Activated naive CD4-positive, alpha-beta T cell treated with anti-CD3 and anti-CD28 coated beads, Interleukin-2, amount 10 ng/mL, durations not matched to agents 7 days and 5 days (primary cell): Measurements from ENCODE around the gene NOSIP.
A peak's percentile ranks its signal among the peaks of the same experiment; 100 is the strongest.

Experiments used
- CTCF ChIA-PET: fragments of 350-600 bp; sonication (Branson Sonifier 250); formaldehyde crosslinking; loops from one replicate; lab custom pipeline; 2021; ENCODE audit warnings: antibody characterized with exemption; lab: Charles Lee
- DNase-seq: peaks from one replicate; pipeline ENCODE4 v3.0.0-alpha.2; 2020
- H3K27ac Mint-ChIP-seq: one replicate; pipeline ENCODE4 v1.8.0; 2021; ENCODE audit warnings: mild to moderate bottlenecking, moderate library complexity, mixed read lengths
- H3K27me3 Mint-ChIP-seq: one replicate; pipeline ENCODE4 v1.8.0; 2021; ENCODE audit warnings: mild to moderate bottlenecking, mixed read lengths
- H3K36me3 Mint-ChIP-seq: one replicate; pipeline ENCODE4 v1.8.0; 2021; ENCODE audit warnings: mixed read lengths
- H3K4me1 Mint-ChIP-seq: one replicate; pipeline ENCODE4 v1.8.0; 2021; ENCODE audit warnings: mixed read lengths
- H3K4me3 Mint-ChIP-seq: one replicate; pipeline ENCODE4 v1.8.0; 2021; ENCODE audit warnings: mild to moderate bottlenecking, moderate library complexity, mixed read lengths
- H3K9me3 Mint-ChIP-seq: one replicate; pipeline ENCODE4 v1.8.0; 2021; ENCODE audit warnings: mixed read lengths

NOSIP gene

DNA sequence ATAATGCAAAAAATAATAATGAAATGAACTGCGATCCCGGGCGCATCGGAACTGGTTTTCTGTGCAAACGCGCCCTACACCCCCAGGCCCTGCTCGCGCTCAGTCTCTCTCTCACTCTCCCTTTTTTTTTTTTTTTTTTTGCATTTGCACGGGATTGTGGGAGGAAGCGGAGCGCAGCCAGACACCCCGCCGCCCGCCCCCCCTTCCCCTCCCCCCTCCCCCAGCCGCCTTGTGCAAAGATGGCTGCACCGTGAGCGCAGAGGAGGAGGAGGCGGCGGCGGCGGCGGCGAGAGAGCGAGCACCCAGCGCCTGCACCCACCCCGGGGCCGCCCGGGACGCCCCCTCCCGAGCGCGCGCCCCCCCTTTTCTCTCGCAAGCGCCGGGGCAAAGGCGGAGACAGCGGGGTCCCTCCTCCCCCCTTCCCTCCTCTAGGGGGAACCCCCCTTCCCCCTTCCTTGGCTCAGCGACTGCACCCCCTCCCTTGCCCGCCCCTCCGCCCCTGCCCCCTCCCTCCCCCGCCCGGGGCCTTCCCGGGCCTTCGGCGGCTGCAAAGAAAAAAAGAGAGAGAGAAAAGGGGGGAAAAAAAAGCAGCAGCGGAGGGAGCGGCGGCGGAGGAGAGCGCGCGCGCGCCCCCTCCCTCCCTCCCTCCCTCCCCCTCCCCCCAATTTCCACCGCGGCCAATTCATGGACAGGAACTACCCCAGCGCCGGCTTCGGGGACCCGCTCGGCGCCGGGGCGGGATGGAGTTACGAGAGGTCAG, 10.8 kb upstream of the NOSIP start, which contains the start of gene PRR12:
PRR12 (plus strand) TSS at position 212 of the 760 bp plus-strand sequence; CDS start at position 685, 473 bp downstream.
- H3K27me3 Mint-ChIP-seq: peaks cover 32% of the 10 kb centered on the region

DNA sequence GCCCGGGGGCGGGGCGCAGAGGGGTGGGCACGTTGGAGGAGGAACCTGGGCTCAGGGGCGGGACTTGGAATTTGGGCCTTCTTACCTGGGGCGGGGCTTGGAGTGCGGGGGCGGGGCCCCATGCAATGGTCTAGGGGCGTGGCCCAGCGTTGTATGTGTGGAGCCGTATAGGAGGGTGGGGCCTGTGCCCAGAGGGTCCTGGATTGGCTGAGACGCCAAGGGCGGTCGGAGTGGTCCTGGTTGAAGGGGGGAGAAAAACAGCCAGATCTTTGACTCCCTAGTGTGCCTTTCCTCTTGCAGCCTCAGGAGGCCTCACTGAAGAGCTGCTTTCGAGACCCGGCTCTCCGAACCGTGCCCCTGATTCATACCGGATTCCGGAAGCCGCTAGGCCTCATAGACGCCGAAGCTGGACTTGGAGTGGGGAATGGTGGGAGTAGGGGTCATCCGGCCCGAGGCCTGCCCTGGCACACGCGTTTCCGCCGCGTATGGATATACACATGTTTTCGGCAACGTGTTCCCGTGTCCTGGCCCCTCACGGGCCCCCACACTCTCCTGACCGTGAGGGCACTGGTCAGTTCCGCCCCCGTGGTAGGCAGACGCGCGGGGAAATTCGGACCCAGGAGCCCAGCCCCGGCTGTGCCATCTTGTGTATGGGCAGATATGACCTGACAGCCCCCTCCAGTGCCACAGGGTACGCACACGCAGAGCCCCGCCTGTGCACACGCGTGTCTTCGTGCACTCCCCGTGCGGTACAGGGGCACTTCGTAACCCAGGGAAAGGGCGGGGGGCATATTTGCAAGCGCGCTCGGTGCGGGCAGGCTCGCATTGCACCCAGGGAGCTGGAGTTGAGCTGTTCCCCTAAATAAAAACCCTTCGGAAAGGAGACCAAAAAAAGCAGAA, 10.0 kb upstream of the NOSIP start:
- Mint-ChIP-seq H3K4me3 (peak overlapping the region; percentile 91), H3K27ac (peak overlapping the region; percentile 96), H3K4me1 (peaks cover 40% of the 10 kb centered on the region), H3K9me3 (no peaks in the 10 kb centered on the region), H3K36me3 (peaks cover 13% of the 10 kb centered on the region), H3K27me3 (peaks cover 35% of the 10 kb centered on the region)
- peak; percentile 97 for DNase-seq
- CTCF ChIA-PET: no interaction called here

More for the DNA sequence above, 10.8 kb upstream of the NOSIP start, which contains the start of gene PRR12:
- Mint-ChIP-seq H3K4me1 (peaks cover 40% of the 10 kb centered on the region), H3K27ac (peak within 1 kb of the TSS; percentile 96), H3K36me3 (peaks cover 13% of the 10 kb centered on the region), H3K9me3 (no peaks in the 10 kb centered on the region), H3K4me3 (peak within 1 kb of the TSS; percentile 91)
- CTCF ChIA-PET: no interaction called here
- peak; percentile 81 for DNase-seq

DNA sequence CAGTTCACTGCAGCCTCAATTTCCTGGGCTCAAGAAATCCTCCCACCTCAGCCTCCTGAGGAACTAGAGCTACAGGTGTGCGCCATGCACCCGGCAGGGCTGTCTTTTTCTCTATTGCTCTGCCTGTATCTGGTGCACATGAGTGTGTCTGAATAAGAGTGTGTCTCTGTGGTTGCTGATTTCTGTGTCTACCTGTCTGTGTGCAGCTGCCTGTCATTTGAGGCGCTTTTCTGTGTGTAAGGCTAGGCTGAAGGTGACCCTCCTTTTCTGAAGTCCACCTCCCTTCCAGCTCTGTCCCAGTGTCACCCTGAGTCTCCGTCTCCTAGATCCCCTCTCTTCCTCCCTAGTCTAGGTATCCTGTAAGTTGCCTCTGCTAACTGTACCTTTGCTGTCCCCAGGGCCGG, 9.1 kb upstream of the NOSIP start:
- no peaks in the 10 kb centered on the region for H3K9me3 Mint-ChIP-seq
- H3K4me1 Mint-ChIP-seq: peaks cover 38% of the 10 kb centered on the region
- no peak for DNase-seq
- H3K27ac Mint-ChIP-seq: no peak overlapping the region
- no peak overlapping the region for H3K4me3 Mint-ChIP-seq
- CTCF ChIA-PET: no interaction called here
- peaks cover 40% of the 10 kb centered on the region for H3K27me3 Mint-ChIP-seq
- peaks cover 11% of the 10 kb centered on the region for H3K36me3 Mint-ChIP-seq

DNA sequence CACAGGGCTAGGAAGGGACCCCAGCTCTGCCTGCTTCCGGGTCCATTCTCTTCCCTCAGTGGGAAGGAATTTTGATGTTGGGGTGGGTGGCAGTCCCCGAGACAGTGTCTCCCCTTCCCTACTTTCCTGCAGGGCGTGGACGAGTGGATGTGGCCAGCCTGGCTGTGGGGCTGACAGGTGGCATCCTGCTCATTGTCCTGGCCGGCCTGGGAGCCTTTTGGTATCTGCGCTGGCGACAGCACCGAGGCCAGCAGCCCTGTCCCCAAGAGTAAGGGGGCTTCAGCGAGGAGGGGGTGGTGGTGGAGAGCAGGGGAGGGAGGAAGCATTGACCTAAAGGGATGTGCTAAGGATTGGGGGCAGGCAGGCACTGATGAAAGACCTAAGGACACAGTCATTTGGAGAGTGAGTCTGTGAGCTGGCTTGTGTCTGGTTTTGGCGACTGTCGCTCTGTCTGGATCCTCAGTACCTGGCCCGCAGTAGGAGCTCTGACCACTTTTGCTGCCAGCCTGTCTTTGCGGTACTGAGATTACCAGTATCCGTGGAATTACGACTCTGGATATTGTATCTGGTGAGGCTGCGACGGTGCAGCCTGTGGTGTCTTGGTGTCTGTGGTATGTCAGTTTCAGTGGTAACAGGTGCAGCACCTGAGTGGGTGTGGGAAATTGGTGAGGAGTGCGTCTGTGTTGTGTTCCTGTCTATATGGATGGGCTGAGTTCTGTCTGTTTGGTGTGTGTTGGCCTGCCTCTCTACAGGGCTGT, 8.2 kb upstream of the NOSIP start:
- H3K4me1 Mint-ChIP-seq: peaks cover 29% of the 10 kb centered on the region
- H3K4me3 Mint-ChIP-seq: no peak overlapping the region
- no peak overlapping the region for H3K27ac Mint-ChIP-seq
- CTCF ChIA-PET: no interaction called here
- no peaks in the 10 kb centered on the region for H3K9me3 Mint-ChIP-seq
- peaks cover 40% of the 10 kb centered on the region for H3K27me3 Mint-ChIP-seq
- DNase-seq: peak; percentile 52
- peaks cover 2% of the 10 kb centered on the region for H3K36me3 Mint-ChIP-seq

DNA sequence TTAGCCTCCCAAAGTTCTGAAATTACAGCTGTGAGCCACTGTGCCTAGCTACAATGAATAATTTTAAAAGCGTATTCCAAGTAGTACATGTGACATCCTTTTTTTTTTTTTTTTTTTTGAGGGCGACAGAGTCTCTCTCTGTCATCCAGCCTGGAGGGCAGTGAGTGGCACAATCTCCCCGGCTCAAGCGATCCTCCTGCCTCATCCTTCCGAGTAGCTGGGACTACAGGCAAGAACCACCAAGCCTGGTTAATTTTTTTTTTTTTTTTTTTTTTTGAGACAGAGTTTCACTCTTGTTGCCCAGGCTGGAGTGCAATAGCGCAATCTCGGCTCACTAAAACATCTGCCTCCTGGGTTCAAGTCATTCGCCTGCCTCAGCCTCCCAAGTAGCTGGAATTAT, 6.9 kb upstream of the NOSIP start:
- peaks cover 18% of the 10 kb centered on the region for H3K4me1 Mint-ChIP-seq
- H3K36me3 Mint-ChIP-seq: no peaks in the 10 kb centered on the region
- H3K27ac Mint-ChIP-seq: no peak overlapping the region
- DNase-seq: no peak
- no peak overlapping the region for H3K4me3 Mint-ChIP-seq
- H3K27me3 Mint-ChIP-seq: peaks cover 45% of the 10 kb centered on the region
- H3K9me3 Mint-ChIP-seq: no peaks in the 10 kb centered on the region
- CTCF ChIA-PET: no interaction called here

DNA sequence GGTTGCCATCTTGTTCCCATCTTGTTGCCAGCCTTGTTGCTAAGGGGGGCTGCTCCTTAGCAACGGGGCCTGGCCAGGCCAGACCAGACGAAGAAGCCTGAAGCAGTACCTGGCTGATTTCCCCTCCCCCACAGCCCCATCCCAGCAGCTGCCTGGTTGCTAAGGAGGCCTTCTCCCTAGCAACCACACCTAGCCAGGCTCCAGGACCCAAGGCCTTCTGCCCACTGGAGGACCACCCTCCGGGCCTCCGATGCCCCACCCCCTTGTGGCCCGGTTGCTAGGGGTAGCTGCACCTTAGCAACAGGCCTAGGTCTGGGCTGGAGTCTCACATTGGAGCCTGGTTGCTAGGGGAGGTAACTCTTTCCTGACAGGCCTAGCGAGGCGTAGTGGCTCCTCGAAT, 4.7 kb upstream of the NOSIP start:
- Mint-ChIP-seq H3K9me3 (no peaks in the 10 kb centered on the region), H3K27ac (no peak overlapping the region), H3K4me1 (peaks cover 23% of the 10 kb centered on the region), H3K27me3 (peaks cover 44% of the 10 kb centered on the region), H3K36me3 (peaks cover 2% of the 10 kb centered on the region), H3K4me3 (no peak overlapping the region)
- no peak for DNase-seq
- CTCF ChIA-PET: no interaction called here

DNA sequence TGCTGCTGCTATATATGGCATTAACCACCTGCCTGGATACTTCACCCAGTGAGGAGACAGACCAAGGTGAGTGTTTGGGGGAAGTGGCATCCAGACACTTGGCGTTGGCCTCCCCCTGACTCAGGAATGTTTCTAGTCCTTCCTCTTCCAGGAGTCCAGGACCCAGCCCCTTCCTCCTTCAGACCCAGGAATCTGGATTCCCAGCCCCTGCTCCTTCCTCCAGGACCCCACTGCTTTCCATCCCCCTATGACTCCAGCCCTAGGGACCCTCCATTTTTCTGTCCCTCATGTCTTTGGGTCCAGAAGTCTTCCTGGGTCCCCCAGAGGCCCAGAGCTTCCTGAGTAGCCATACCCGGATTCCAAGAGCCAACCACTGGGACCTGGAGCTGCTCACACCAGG, 2.9 kb upstream of the NOSIP start:
- DNase-seq: no peak
- Mint-ChIP-seq H3K36me3 (peaks cover 2% of the 10 kb centered on the region), H3K4me3 (no peak overlapping the region), H3K27ac (no peak overlapping the region), H3K27me3 (peaks cover 29% of the 10 kb centered on the region), H3K9me3 (no peaks in the 10 kb centered on the region), H3K4me1 (peaks cover 24% of the 10 kb centered on the region)
- CTCF ChIA-PET: interaction anchor here (0.6 kb wide), 1 partner anchor 90 kb away, joined by 3 read pairs; no protein-coding TSS in a partner anchor

- CTCF ChIA-PET: interaction anchor here (1.0 to 1.5 kb wide), 4 partner anchors 11 to 100 kb away, joined by 3 to 8 read pairs (median 4); no protein-coding TSS in a partner anchor
- H3K27me3 Mint-ChIP-seq: peaks cover 13% of the 10 kb centered on the region
Measured at GRCh38 chr19:49581007-49581508, 702 bp upstream of the NOSIP start, which contains the start of gene PRRG2. Gene PRRG2 (plus strand): TSS chr19:49581316. CDS start chr19:49583220, 1,904 bp downstream.

GRCh38 chr19:49579947-49580263, 451 bp downstream of the NOSIP start:
- H3K36me3 Mint-ChIP-seq: peaks cover 14% of the 10 kb centered on the region
- H3K4me1 Mint-ChIP-seq: peaks cover 39% of the 10 kb centered on the region
- H3K9me3 Mint-ChIP-seq: no peaks in the 10 kb centered on the region
- no peak for DNase-seq
- peak overlapping the region; percentile 81 for H3K27ac Mint-ChIP-seq
- H3K27me3 Mint-ChIP-seq: peaks cover 6% of the 10 kb centered on the region
- peak overlapping the region; percentile 87 for H3K4me3 Mint-ChIP-seq
- CTCF ChIA-PET: interaction anchor here (0.6 to 1.5 kb wide), 7 partner anchors 66 to 230 kb away, joined by 3 to 8 read pairs (median 3); no protein-coding TSS in a partner anchor

More at GRCh38 chr19:49581007-49581508, 702 bp upstream of the NOSIP start, which contains the start of gene PRRG2:
- H3K27ac Mint-ChIP-seq: peak within 1 kb of the TSS; percentile 81
- H3K9me3 Mint-ChIP-seq: no peaks in the 10 kb centered on the region
- DNase-seq: no peak
- H3K36me3 Mint-ChIP-seq: peaks cover 9% of the 10 kb centered on the region
- peaks cover 36% of the 10 kb centered on the region for H3K4me1 Mint-ChIP-seq
- peak within 1 kb of the TSS; percentile 87 for H3K4me3 Mint-ChIP-seq

DNA sequence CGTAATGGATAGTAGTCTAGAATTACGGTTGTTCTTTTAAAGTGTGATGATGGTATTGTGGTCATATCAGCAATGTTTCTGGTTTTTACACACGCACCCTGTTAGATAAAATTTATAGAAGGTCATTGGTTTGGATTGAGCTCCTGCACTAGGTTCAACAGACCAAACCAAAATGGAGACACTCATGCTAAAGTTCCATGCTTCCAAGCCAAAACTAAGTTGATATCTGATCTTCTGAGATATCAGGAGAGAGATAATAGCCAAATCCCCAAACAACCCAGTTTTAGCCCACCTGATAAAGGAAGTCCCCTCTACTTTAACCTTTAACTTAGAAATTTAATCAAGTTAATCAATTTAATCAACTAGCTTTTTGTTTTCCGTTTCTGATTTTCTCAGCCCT, 1.2 kb downstream of the NOSIP start:
- peak overlapping the region; percentile 81 for H3K27ac Mint-ChIP-seq
- CTCF ChIA-PET: interaction anchor here (0.6 to 1.2 kb wide), 6 partner anchors 9 to 230 kb away, joined by 3 to 4 read pairs (median 4); no protein-coding TSS in a partner anchor
- H3K4me3 Mint-ChIP-seq: peak overlapping the region; percentile 87
- peaks cover 18% of the 10 kb centered on the region for H3K36me3 Mint-ChIP-seq
- H3K9me3 Mint-ChIP-seq: no peaks in the 10 kb centered on the region
- peaks cover 4% of the 10 kb centered on the region for H3K27me3 Mint-ChIP-seq
- peaks cover 44% of the 10 kb centered on the region for H3K4me1 Mint-ChIP-seq
- no peak for DNase-seq

DNA sequence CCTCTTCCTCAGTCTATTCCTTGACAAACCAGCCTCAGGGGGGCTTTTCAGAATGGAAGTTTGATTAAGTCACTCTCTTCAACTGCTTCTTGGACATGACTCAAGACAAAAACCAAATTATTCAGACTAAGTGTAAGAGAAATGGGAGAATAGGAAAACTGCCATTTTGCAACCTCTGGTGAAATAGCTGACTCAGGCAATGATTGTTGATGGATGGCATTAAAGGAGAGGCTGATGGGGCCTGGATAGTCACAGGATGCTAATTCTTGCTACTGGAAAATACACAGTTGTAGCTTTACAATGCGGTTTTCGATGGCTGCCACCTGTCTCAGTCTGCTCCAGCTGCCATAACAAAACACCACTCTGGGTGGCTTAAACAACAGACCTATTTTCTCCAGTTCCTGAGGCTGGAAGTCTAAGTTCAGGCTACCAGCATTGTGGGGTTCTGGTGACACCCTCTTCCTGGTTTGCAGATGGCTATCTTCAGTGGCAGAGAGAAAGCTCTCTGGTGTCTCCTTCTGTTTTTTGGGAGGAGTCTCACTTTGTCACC, 6.1 kb downstream of the NOSIP start:
- peaks cover 33% of the 10 kb centered on the region for H3K36me3 Mint-ChIP-seq
- H3K4me1 Mint-ChIP-seq: peaks cover 68% of the 10 kb centered on the region
- H3K27me3 Mint-ChIP-seq: no peaks in the 10 kb centered on the region
- CTCF ChIA-PET: interaction anchor here (0.7 to 1.3 kb wide), 5 partner anchors 12 to 107 kb away, joined by 3 to 4 read pairs (median 3); no protein-coding TSS in a partner anchor
- no peak overlapping the region for H3K4me3 Mint-ChIP-seq
- DNase-seq: no peak
- H3K9me3 Mint-ChIP-seq: no peaks in the 10 kb centered on the region
- H3K27ac Mint-ChIP-seq: no peak overlapping the region

GRCh38 chr19:49573425-49573824, 6.9 kb downstream of the NOSIP start:
- Mint-ChIP-seq H3K4me3 (no peak overlapping the region), H3K4me1 (peaks cover 67% of the 10 kb centered on the region), H3K27ac (peak overlapping the region; percentile 37), H3K9me3 (no peaks in the 10 kb centered on the region), H3K36me3 (peaks cover 33% of the 10 kb centered on the region), H3K27me3 (no peaks in the 10 kb centered on the region)
- CTCF ChIA-PET: interaction anchor here (1.3 kb wide), 1 partner anchor 27 kb away, joined by 4 read pairs; no protein-coding TSS in a partner anchor
- no peak for DNase-seq

DNA sequence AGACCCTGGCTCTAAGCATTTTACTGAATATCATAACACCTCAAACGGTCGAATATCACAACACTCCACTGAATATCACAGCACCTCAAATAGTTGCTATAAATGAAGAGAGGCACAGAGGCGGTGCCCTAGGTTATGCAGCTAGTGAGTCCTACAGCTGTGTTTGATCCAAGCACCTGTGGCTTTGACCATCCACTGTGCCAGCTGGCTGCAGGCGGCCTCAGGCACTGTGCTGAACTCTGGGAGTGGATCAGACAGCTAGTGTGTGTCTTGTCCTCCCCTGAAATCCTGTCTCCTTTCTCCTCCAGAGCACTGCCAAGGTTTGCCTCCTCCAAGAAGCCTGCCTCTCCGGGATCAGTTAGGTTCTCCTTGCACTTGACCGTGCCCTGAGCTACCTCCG, 7.3 kb downstream of the NOSIP start:
- Mint-ChIP-seq H3K27ac (no peak overlapping the region), H3K4me1 (peaks cover 67% of the 10 kb centered on the region), H3K9me3 (no peaks in the 10 kb centered on the region), H3K36me3 (peaks cover 33% of the 10 kb centered on the region), H3K4me3 (no peak overlapping the region), H3K27me3 (no peaks in the 10 kb centered on the region)
- no peak for DNase-seq
- CTCF ChIA-PET: interaction anchor here (1.3 kb wide), 1 partner anchor 27 kb away, joined by 4 read pairs; no protein-coding TSS in a partner anchor
